ENCODE results near the gene MRPL38.
A peak's percentile ranks its signal among the peaks of the same experiment; 100 is the strongest.
"Not testable (repeated sequence)": the region's sequence is repeated elsewhere in the genome, so short reads cannot be mapped to it uniquely, and the experiment has no call there.

MRPL38 gene

DNA sequence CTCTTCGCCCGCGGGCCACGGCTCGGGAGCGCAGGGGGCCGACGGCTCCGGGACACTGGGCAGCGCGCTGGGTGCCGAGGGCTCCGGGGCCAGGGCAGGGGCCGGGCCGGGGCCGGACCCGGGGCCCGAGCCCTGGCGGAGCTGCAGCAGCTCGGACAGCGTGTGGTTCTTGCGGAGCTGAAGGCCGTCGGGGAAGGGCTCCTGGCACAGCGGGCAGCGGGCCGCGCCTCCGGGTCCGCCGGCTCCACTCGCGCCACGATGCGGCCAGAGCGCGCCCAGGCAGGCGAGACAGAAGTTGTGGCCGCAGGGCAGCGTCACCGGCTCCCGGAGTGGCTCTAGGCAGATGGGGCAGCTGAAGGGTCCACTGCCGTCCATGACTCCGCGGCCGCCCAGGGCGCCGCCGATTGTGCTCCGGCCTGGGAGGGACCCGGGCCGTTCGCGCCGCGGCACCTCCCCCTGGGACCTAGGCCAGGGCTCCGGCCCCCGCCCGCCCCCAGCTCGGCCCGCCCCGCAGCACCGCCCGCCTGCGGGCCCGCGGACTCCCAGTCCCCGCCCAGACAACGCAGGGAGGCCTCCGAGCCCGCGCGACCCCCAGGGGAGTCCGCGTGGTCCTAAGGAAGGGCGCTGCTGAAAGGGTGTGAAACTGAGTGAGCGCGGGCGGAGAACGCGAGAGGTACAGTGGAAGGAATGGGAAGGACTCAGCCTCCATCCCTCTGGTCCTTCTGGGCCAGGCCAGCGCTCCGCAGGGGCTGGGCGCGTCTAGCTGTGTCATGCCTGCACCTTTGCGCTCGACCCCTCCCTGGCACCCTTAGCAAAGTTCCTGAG is 26.3 kb downstream of the MRPL38 start, which contains the start of gene TRIM47:
TSS of gene TRIM47 (minus strand) at position 408 of the 825 bp plus-strand sequence. CDS start at position 375, 33 bp downstream.
- no peak for DNase-seq
- peaks cover 35% of the 10 kb centered on the region for H3K4me1 Mint-ChIP-seq
- peak within 1 kb of the TSS; percentile 84 for H3K4me3 Mint-ChIP-seq
- ATAC-seq = peak; percentile 17
- H3K9me3 Mint-ChIP-seq = no peaks in the 10 kb centered on the region
- peak within 1 kb of the TSS; percentile 87 for H3K27ac Mint-ChIP-seq
- peaks cover 5% of the 10 kb centered on the region for H3K27me3 Mint-ChIP-seq
- no peaks in the 10 kb centered on the region for H3K36me3 Mint-ChIP-seq (ENCODE audit: low read depth)

DNA sequence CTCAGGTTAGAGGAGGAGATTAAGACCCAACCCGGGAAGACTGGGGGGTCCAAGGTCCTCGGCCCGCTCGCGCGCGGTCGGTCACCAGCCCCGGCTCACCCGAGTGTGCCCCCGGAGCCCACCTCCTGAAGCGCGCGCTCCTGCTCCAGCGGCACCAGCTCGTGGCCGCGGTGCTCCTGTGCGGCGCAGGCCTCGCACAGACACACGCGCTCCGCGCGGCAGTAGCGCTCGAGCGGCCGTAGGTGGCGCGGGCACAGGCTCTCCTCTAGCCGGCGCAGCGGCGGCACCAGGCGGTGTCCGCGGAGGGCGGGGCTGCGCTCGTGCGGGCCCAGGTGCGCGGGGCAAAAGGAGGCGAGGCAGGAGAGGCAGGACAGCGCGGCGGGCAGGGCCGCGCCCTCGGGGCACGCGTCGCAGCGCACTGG is 26.9 kb downstream of the MRPL38 start:
- peak; percentile 71 for DNase-seq
- Mint-ChIP-seq H3K4me3 (peak overlapping the region; percentile 84), H3K4me1 (peaks cover 35% of the 10 kb centered on the region), H3K27ac (peak overlapping the region; percentile 87), H3K27me3 (peaks cover 5% of the 10 kb centered on the region), H3K9me3 (no peaks in the 10 kb centered on the region), H3K36me3 (ENCODE audit: low read depth) (no peaks in the 10 kb centered on the region)
- peak; percentile 76 for ATAC-seq

DNA sequence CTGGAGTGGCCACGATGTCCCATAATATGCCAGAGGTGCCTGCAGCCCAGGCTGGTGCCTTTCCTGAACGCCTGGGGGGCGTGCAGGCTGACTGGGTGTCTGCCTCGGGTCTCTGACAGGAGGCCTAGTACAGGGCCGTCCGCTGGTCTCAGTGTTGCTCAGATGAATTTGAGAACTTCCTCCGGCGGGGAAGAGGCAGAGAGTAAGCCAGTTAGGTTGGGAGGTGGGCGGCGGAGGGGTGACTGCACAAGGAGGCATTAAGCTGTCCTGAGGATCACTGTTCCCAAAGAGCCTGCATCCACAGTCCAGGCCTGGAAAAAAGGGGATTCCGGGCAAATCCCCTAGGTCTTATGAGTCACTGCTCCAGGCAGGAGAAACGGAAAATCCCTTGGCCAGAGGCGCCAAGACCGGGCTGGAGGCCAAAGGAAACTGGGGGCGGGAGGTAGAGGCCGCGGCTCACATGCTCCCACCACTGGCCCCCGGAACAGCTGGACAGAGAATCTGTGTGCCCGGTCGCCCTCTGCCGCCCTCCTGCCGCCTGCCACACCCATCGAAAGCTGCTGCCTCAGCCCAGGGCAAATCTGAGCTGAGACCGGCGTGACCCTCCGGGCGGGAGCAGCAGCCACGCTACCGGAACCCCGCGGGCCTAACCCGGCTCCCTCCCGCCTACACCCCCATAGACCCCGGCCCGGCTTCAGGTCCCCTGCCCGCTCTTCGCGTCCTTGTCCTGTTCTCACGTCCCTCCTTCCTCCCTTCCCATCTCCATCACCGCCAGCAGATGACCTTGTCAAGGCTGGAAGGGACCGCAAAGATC is 27.5 kb downstream of the MRPL38 start:
- Mint-ChIP-seq H3K4me3 (peak overlapping the region; percentile 84), H3K9me3 (no peaks in the 10 kb centered on the region), H3K36me3 (ENCODE audit: low read depth) (no peaks in the 10 kb centered on the region), H3K27ac (peak overlapping the region; percentile 87), H3K4me1 (peaks cover 35% of the 10 kb centered on the region), H3K27me3 (peaks cover 5% of the 10 kb centered on the region)
- ATAC-seq = peak; percentile 33
- DNase-seq = peak; percentile 42

DNA sequence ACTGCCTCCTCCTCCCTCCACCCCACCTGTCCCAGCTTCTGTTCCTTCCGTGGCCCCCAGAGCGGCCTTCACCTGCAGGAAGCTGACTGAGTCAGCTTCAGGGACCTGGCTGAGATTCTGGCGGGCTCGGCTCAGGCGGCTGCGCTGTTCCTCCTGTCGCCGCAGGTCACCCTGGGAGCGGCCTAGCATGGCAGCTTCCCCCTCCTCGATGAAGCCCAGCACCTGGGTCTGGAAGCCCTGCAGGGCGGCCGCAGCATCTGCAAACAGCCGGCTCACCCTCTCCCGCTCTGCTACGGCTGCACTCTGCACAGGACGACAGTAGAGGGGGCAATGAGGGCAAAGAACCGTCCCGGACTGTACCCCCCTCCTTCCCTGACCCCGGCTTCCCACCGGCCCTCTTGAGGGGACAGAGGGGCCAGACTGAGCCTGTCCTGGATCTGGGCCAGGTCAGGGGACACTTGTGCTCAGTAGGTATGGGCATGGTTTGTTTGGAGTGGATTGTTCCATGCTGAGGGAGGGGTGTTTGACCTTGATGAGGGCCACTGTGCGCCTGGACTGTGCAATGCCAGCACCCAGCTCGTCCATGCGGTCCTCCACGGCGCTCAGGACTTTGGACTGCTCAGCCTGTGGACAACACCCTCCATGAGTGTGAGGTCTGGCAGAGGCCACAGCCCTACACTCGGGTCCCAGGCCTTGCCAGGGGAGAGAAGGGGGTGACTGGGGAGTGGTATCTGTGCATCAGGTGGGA is 28.3 kb downstream of the MRPL38 start:
- H3K36me3 Mint-ChIP-seq (ENCODE audit: low read depth) = no peaks in the 10 kb centered on the region
- H3K27ac Mint-ChIP-seq = peak overlapping the region; percentile 87

DNA sequence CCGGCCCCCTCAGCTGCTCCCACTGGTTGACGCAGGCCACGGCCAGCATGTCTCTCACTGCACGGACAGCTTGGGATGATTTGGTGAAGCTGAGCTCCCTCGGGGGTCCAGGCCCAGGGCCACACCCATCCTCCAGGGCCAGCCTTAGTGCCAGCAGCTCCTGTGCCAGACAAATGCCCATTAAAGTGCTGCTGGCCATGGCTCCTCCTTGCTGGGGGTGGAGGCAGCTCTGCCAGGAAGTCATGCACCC is 28.8 kb downstream of the MRPL38 start:
- H3K9me3 Mint-ChIP-seq = no peaks in the 10 kb centered on the region
- H3K4me1 Mint-ChIP-seq = peaks cover 27% of the 10 kb centered on the region
- ATAC-seq (no peak), DNase-seq (no peak)
- H3K27ac Mint-ChIP-seq = peak overlapping the region; percentile 87
- H3K27me3 Mint-ChIP-seq = peaks cover 5% of the 10 kb centered on the region
- no peaks in the 10 kb centered on the region for H3K36me3 Mint-ChIP-seq (ENCODE audit: low read depth)
- H3K4me3 Mint-ChIP-seq = peak overlapping the region; percentile 84

More for the DNA sequence above, 28.3 kb downstream of the MRPL38 start:
- DNase-seq (peak; percentile 68), ATAC-seq (peak; percentile 51)
- Mint-ChIP-seq H3K27me3 (peaks cover 5% of the 10 kb centered on the region), H3K4me1 (peaks cover 27% of the 10 kb centered on the region), H3K9me3 (no peaks in the 10 kb centered on the region), H3K4me3 (peak overlapping the region; percentile 84)

DNA sequence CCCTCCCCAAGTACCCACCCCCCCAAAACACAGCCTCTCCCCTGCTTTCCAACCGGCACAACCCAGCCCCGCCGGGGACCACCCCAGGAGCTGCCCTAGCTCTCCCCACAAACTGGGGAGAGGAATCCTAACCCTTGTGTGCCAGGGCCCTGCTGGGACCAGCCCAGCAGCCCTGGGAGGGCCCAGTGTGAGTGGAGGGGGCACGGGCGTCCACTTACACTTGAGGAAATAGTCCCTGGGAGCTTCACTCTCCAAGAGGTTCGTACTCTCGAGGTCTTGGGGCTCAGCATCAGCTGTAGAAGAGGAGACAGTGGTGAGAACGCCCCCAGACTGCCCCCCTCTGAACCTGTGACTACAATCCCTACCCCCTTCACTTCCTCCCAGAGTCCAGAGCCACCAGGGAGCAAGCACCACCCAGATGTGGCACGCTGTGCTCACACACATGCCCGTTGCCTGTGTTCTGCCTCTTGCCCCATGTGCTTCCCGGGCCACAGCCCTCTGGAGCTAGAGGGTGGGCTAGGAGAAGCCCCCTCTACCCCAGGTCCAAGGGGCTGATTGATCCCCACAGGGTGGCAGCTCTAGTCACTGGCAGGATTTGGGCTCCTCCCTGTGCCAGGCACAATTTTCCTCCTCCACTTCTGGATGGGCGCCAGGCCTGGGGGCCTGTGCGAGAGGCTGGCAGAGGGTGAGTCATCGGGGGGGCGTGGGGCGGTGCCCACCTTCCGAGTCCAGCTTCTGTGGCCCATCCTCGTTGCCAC is 29.3 kb downstream of the MRPL38 start:
- peak overlapping the region; percentile 87 for H3K27ac Mint-ChIP-seq
- H3K4me1 Mint-ChIP-seq = peaks cover 27% of the 10 kb centered on the region
- ATAC-seq = no peak
- peak overlapping the region; percentile 84 for H3K4me3 Mint-ChIP-seq
- no peaks in the 10 kb centered on the region for H3K9me3 Mint-ChIP-seq
- DNase-seq = no peak
- H3K36me3 Mint-ChIP-seq (ENCODE audit: low read depth) = no peaks in the 10 kb centered on the region
- H3K27me3 Mint-ChIP-seq = peaks cover 4% of the 10 kb centered on the region

DNA sequence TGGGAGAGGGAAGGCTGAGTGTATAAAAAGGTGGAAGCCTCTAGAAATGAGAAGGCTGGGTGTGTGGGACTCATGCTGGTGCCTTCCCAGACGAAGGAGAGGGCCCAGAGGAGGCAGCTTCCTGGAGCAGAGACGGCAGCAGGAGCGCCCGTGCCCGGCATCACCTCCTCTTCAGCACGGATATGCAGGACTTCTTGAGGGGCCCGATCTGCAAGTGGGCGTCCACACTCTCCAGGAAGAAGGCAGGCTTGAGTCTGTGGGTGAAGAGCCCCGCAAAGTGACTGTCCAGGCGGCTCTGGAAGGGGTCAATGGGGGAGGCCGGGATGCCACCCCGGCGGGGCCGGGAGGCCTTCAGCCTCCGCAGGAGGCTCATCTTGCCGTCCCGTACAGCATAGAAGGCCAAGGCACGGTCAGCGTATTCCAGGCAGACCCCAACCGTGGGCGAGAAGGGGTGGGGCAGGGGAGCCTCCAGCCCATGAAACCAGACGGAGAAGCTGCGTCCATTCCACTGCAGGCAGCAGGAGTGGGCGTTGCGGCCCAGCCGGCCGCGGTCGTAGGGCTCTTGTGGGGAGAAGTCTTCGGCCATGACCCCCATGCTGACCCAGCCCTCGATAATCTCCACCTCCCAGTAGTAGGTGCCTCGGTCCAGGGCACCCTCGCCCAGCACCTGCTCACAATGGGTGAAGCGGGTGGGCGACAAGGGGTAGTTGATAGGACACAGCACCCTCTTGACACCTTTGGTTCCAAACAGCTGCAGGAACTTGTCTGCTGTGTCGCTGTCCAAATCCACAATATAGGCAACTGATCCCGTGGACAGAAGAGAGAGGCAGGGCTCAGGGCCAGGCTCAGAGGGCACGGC is 30.1 kb downstream of the MRPL38 start:
- Mint-ChIP-seq H3K27me3 (no peaks in the 10 kb centered on the region), H3K4me1 (peaks cover 27% of the 10 kb centered on the region), H3K4me3 (peak overlapping the region; percentile 11), H3K9me3 (no peaks in the 10 kb centered on the region), H3K27ac (no peak overlapping the region), H3K36me3 (ENCODE audit: low read depth) (no peaks in the 10 kb centered on the region)
- no peak for ATAC-seq
- no peak for DNase-seq

DNA sequence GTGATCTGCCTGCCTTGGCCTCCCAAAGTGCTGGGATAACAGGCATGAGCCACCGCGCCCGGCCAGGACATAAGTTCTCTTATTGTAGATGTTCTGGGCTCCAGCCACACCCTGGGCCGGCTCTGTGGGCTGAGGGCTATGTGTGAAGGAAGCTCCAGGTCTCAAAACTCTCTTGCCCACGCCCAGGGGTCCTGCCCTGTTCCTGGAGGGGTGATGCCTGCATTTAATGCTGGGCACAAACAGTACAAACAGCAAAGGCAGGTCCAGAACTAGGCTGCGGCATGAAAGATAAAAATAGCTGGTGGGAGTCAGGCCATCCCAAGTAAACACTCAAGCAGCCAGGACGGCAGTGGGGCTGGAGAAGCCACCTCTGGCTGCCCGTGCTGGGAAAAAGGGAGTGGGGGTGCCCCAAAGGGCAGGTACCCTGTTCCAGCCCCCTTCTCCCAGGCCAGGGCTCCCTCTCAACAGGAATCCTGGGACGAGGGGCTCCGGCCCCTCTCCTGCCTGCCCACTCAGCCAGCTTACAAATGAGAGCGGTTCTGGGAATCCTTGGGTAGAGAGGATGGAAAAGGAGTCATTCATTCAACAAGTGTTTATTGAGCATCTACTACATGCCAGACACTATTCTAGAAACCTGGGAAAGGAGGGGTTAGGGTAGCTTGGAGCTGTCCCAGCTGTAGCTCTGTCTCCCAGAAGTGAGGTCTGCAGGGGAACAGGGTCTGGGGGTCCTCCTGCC is 30.9 kb downstream of the MRPL38 start:
- Mint-ChIP-seq H3K4me3 (peak overlapping the region; percentile 11), H3K9me3 (no peaks in the 10 kb centered on the region), H3K36me3 (ENCODE audit: low read depth) (no peaks in the 10 kb centered on the region), H3K27me3 (no peaks in the 10 kb centered on the region), H3K4me1 (peaks cover 25% of the 10 kb centered on the region), H3K27ac (no peak overlapping the region)
- ATAC-seq = no peak
- DNase-seq = no peak

DNA sequence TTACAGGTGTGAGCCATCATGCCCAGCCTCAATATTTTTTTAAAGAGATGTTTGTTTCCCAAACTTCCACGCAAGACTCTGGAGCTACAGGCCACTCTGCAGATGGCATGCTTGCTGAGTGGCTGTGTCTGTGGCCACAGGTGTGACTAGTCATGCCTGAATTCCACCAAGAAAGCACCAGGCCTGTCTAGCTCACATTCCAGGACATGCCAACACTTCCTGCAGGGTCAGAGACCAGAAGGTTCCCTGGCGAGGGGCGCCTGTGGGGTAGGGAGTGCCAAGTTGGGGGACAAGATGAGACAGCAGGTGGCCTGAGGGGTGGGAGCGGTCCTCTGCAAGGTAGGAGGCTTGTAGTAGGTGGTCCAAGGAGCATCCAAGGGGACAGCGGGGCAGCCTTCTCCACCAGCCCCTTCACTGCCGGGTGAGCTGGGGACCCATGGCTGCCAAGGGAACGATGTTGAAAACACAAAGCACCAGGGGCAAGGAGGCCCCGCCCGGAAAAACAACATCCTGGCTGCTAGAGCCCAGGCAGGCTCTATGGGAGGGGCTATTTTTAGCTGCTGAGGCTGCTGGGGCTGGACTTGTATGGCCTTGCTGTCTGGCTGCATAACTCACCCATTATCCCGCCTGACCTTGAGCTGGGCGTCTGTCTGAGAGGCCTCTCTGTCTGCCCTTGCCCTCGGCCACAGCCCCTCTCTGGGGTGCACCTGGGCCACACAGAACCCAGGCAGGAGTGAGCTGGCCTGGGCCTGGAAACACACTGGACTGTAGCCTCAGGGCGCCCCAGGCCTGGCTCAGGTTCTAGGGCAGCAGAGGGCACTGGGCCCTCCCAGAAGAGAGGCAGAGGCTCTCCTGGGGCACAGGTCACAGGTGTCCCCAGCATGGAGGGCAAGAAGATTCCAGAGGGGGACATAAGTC is 32.0 kb downstream of the MRPL38 start:
- H3K27ac Mint-ChIP-seq = peak overlapping the region; percentile 26
- H3K27me3 Mint-ChIP-seq = no peaks in the 10 kb centered on the region
- H3K4me3 Mint-ChIP-seq = no peak overlapping the region
- no peak for DNase-seq
- H3K9me3 Mint-ChIP-seq = no peaks in the 10 kb centered on the region
- H3K4me1 Mint-ChIP-seq = peaks cover 22% of the 10 kb centered on the region
- no peaks in the 10 kb centered on the region for H3K36me3 Mint-ChIP-seq (ENCODE audit: low read depth)
- ATAC-seq = no peak

DNA sequence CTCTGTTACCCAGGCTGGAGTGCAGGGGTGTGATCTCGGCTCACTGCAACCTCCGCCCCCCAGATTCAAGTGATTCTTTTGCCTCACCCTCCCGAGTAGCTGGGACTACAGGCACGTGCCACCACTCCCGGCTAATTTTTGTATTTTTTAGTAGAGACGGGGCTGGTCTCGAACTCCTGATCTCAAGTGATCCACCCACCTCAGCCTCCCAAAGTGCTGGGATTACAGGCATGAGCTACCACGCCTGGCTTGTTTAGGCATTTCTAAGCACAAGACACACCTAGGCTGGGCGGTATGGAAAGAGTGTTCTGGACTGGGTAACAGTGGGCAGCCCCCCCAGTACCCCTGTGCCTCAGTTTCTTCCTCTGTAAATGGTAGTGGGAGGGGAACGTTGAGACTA is 34.5 kb downstream of the MRPL38 start:
- ATAC-seq; H3K27me3 Mint-ChIP-seq; DNase-seq; H3K4me3 Mint-ChIP-seq; H3K4me1 Mint-ChIP-seq; H3K27ac Mint-ChIP-seq; H3K9me3 Mint-ChIP-seq; H3K36me3 Mint-ChIP-seq (ENCODE audit: low read depth): not testable (repeated sequence)

DNA sequence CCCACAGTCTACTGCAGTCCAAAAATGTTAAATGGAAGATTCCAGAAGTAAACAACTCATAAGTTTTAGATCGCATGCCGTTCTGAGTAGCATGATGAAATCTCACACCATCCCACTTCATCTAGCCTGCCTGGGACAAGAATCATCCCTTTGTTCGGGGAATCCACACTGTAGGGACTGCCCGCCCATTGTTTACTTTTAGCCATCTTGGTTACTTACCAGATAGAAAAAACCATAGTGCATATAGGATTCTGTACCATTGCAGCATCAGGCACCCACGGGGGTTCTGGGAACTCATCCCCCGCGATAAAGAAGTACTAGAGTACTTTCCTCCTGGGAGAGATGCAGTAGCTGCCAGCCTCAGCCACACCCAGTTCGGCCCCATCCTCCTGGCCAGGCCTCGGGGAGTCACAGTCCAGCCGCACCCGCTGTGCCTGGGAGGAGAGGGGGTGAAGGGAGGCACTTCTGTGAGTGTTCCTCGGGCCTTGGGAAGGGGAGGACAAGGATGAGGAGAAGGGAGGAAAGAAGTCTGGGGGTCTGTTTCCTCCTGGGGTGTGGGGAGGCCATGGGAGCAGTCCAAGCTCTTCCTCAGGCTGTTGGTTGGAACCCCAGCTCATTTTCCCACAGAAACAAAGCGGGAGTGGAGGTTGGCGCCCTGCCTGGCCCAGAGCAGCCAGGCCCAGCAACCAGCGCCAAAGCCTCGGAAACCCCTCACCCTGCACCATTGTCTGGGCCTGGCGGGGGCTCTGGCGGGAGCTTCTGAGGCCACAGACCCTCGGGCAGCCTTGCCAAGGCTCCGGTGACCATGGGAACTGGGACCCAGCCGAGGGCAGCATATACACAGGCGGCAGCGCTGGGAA is 35.2 kb downstream of the MRPL38 start:
- no peak overlapping the region for H3K4me3 Mint-ChIP-seq
- DNase-seq (no peak), ATAC-seq (no peak)
- peaks cover 13% of the 10 kb centered on the region for H3K4me1 Mint-ChIP-seq
- no peaks in the 10 kb centered on the region for H3K36me3 Mint-ChIP-seq (ENCODE audit: low read depth)
- H3K9me3 Mint-ChIP-seq = no peaks in the 10 kb centered on the region
- H3K27ac Mint-ChIP-seq = no peak overlapping the region
- H3K27me3 Mint-ChIP-seq = no peaks in the 10 kb centered on the region

All from activated naive CD8-positive, alpha-beta T cell treated with anti-CD3 and anti-CD28 coated beads, Interleukin-2, amount 50 U/mL, for 24 hours (primary cell).